Measurements from ENCODE around the gene CEP76.
A peak's percentile ranks its signal among the peaks of the same experiment; 100 is the strongest.

The CEP76 gene

GRCh38 chr18:12737243-12737902 lies 34.9 kb upstream of the CEP76 start:
- H3K9ac ChIP-seq (ENCODE audit: low read length): no peak overlapping the region
- H3K4me3 ChIP-seq (ENCODE audit: insufficient read depth, low read length, poor library complexity, severe bottlenecking): no peak overlapping the region
- no peaks in the 10 kb centered on the region for H3F3A ChIP-seq (ENCODE audit: insufficient read depth)
- H3K9me2 ChIP-seq (replicated peaks; ENCODE audit: insufficient read depth, low read length): no peaks in the 10 kb centered on the region
- H3K4me2 ChIP-seq (ENCODE audit: low read depth, low read length, poor library complexity, severe bottlenecking): no peak overlapping the region
- TF ChIP-seq CTCF (IDR thresholded peaks at IDR 0.05; ENCODE audit: insufficient read depth, low read length, poor library complexity, severe bottlenecking) (no peak), EZH2phosphoT487 (conservative IDR thresholded peaks at IDR 0.05; ENCODE audit: low read length) (no peak)
- no peaks in the 10 kb centered on the region for H4K20me1 ChIP-seq (ENCODE audit: low read depth, low read length)
- H2AFZ ChIP-seq (ENCODE audit: low read depth, low read length, severe bottlenecking): no peak overlapping the region
- no peaks in the 10 kb centered on the region for H3K27me3 ChIP-seq (ENCODE audit: low read length)
- no peaks in the 10 kb centered on the region for H3K36me3 ChIP-seq (ENCODE audit: low read length)
- H3K9me3 ChIP-seq (ENCODE audit: insufficient read depth, low read length): no peaks in the 10 kb centered on the region
- no peak overlapping the region for H3K27ac ChIP-seq (ENCODE audit: low read depth, low read length)
- H3K79me2 ChIP-seq (ENCODE audit: insufficient read depth, low read length): no peaks in the 10 kb centered on the region

GRCh38 chr18:12726774-12727550 lies 24.4 kb upstream of the CEP76 start:
- no peaks in the 10 kb centered on the region for H3K27me3 ChIP-seq (ENCODE audit: low read length)
- H3F3A ChIP-seq (ENCODE audit: insufficient read depth): peaks cover 10% of the 10 kb centered on the region
- no peak overlapping the region for H3K4me2 ChIP-seq (ENCODE audit: low read depth, low read length, poor library complexity, severe bottlenecking)
- no peak overlapping the region for H3K27ac ChIP-seq (ENCODE audit: low read depth, low read length)
- H3K9me2 ChIP-seq (replicated peaks; ENCODE audit: insufficient read depth, low read length): no peaks in the 10 kb centered on the region
- TF ChIP-seq CTCF (IDR thresholded peaks at IDR 0.05; ENCODE audit: insufficient read depth, low read length, poor library complexity, severe bottlenecking) (peak; percentile 70), EZH2phosphoT487 (conservative IDR thresholded peaks at IDR 0.05; ENCODE audit: low read length) (no peak)
- peaks cover 14% of the 10 kb centered on the region; the same call in 1 of the 2 replicates for H3K36me3 ChIP-seq (ENCODE audit: low read length)
- no peaks in the 10 kb centered on the region for H4K20me1 ChIP-seq (ENCODE audit: low read depth, low read length)
- H3K4me3 ChIP-seq (ENCODE audit: insufficient read depth, low read length, poor library complexity, severe bottlenecking): no peak overlapping the region
- no peaks in the 10 kb centered on the region for H3K9me3 ChIP-seq (ENCODE audit: insufficient read depth, low read length)
- H3K9ac ChIP-seq (ENCODE audit: low read length): no peak overlapping the region
- H2AFZ ChIP-seq (ENCODE audit: low read depth, low read length, severe bottlenecking): no peak overlapping the region
- no peaks in the 10 kb centered on the region for H3K79me2 ChIP-seq (ENCODE audit: insufficient read depth, low read length)

GRCh38 chr18:12726331-12726730 lies 23.8 kb upstream of the CEP76 start:
- TF ChIP-seq CTCF (IDR thresholded peaks at IDR 0.05; ENCODE audit: insufficient read depth, low read length, poor library complexity, severe bottlenecking): no peak
- peaks cover 10% of the 10 kb centered on the region for H3F3A ChIP-seq (ENCODE audit: insufficient read depth)
- H3K27ac ChIP-seq (ENCODE audit: low read depth, low read length): no peak overlapping the region
- H4K20me1 ChIP-seq (ENCODE audit: low read depth, low read length): no peaks in the 10 kb centered on the region
- H3K4me3 ChIP-seq (ENCODE audit: insufficient read depth, low read length, poor library complexity, severe bottlenecking): no peak overlapping the region
- no peak overlapping the region for H2AFZ ChIP-seq (ENCODE audit: low read depth, low read length, severe bottlenecking)
- peaks cover 16% of the 10 kb centered on the region; the same call in 1 of the 2 replicates for H3K36me3 ChIP-seq (ENCODE audit: low read length)
- H3K4me2 ChIP-seq (ENCODE audit: low read depth, low read length, poor library complexity, severe bottlenecking): no peak overlapping the region
- no peaks in the 10 kb centered on the region for H3K9me2 ChIP-seq (replicated peaks; ENCODE audit: insufficient read depth, low read length)
- no peaks in the 10 kb centered on the region for H3K79me2 ChIP-seq (ENCODE audit: insufficient read depth, low read length)
- no peaks in the 10 kb centered on the region for H3K27me3 ChIP-seq (ENCODE audit: low read length)
- no peaks in the 10 kb centered on the region for H3K9me3 ChIP-seq (ENCODE audit: insufficient read depth, low read length)
- H3K9ac ChIP-seq (ENCODE audit: low read length): no peak overlapping the region

All from SU-DHL-6 (cell line).